Uterus (tissue), 2 donors: ENCODE measurements around the gene NUCB2.

Experiments
- POLR2A ChIP-seq, 2 donors: fragments of 450-650 bp; IDR thresholded peaks; one replicate each; pipeline ENCODE4 v1.6.1; 2016; ENCODE audit warnings: antibody characterized with exemption in 2 of 2, mild to moderate bottlenecking in 1 of 2, moderate library complexity in 1 of 2
- TF ChIP-seq, protein P1 (sequence below), 4 experiments: fragments of 200-600 bp in 2 of 4; fragments of 450-650 bp in 2 of 4; sonication (generic) in 2 of 4; IDR thresholded peaks; one replicate each; pipeline ENCODE4 v1.5.1; 2016 to 2019; ENCODE audit warnings: antibody characterized with exemption in 4 of 4, mild to moderate bottlenecking in 2 of 4, moderate library complexity in 1 of 4

DNA sequence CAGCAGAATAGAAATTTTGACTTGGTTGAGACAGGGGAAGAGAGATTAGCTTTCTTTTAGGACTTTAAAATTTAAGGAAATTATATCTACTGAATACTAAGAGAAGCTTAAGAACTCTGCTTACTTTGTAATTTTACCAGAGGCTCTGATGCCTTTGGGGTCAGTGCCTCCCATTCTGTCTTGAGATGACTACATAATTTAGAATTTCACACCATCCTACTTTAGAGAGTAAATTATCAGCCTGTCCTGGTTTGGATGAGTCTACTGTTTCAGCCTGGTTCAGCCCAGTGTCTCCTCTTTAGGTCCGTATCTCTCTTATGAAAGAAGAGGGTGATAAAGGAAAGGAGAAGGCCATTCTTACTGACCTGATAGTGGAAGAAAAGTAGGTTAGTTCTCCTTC is 9.8 kb downstream of the NUCB2 start:
- TF ChIP-seq, protein P1, sequence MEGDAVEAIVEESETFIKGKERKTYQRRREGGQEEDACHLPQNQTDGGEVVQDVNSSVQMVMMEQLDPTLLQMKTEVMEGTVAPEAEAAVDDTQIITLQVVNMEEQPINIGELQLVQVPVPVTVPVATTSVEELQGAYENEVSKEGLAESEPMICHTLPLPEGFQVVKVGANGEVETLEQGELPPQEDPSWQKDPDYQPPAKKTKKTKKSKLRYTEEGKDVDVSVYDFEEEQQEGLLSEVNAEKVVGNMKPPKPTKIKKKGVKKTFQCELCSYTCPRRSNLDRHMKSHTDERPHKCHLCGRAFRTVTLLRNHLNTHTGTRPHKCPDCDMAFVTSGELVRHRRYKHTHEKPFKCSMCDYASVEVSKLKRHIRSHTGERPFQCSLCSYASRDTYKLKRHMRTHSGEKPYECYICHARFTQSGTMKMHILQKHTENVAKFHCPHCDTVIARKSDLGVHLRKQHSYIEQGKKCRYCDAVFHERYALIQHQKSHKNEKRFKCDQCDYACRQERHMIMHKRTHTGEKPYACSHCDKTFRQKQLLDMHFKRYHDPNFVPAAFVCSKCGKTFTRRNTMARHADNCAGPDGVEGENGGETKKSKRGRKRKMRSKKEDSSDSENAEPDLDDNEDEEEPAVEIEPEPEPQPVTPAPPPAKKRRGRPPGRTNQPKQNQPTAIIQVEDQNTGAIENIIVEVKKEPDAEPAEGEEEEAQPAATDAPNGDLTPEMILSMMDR (IDR thresholded peaks at IDR 0.05) = no peak
- no peak for TF ChIP-seq POLR2A (IDR thresholded peaks at IDR 0.05)
